Thoracic aorta (tissue), 2 donors: Measurements from ENCODE around the gene RGS16. TPM values are rescaled to one million over a fixed set of nuclear protein-coding genes. Genes with fewer than 3 reads are reported as not detected.

Experiments used
- ATAC-seq: fragments of 150-250 bp; one replicate; pipeline ENCODE4 v1.8.0; 2017; ENCODE audit warnings: low read depth; ENCODE audit not compliant: insufficient number of reproducible peaks, low FRiP score
- DNase-seq: peaks from one replicate; pipeline ENCODE4 v3.0.0-alpha.2; 2020; ENCODE audit warnings: low spot score
- H3K27ac ChIP-seq, 2 donors: fragments of 200-600 bp; sonication (generic); 1 replicate in 1 of 2; 2 replicates in 1 of 2; pipeline ENCODE4 v1.5.1; 2016; ENCODE audit warnings: mild to moderate bottlenecking in 2 of 2, moderate library complexity in 2 of 2
- H3K27me3 ChIP-seq: fragments of 200-600 bp; sonication (generic); replicated peaks from 2 replicates; pipeline ENCODE4 v1.6.0; 2016; ENCODE audit warnings: mild to moderate bottlenecking; ENCODE audit not compliant: insufficient read depth
- H3K36me3 ChIP-seq: fragments of 200-600 bp; sonication (generic); one replicate; pipeline ENCODE4 v1.5.1; 2016
- H3K4me1 ChIP-seq, 2 donors: fragments of 200-600 bp; sonication (generic); 1 replicate in 1 of 2; 2 replicates in 1 of 2; pipeline versions ENCODE4 v1.5.1 to v1.6.0; 2016; ENCODE audit warnings: low read depth in 2 of 2, mild to moderate bottlenecking in 1 of 2; ENCODE audit not compliant: control insufficient read depth in 1 of 2
- H3K4me3 ChIP-seq: fragments of 200-600 bp; sonication (generic); 2 replicates; pipeline ENCODE4 v1.5.1; 2016; ENCODE audit warnings: mild to moderate bottlenecking
- H3K9me3 ChIP-seq: fragments of 200-600 bp; sonication (generic); 2 replicates; pipeline ENCODE4 v1.5.1; 2016
- CTCF ChIP-seq: fragments of 200-600 bp; sonication (generic); IDR thresholded peaks from one replicate; pipeline ENCODE4 v1.5.1; 2019; ENCODE audit warnings: antibody characterized with exemption
- total RNA-seq, 2 donors: library from RNA; depleted of rRNA; stranded (reverse); fragments of >200 nt; gene quantifications; one replicate each; pipeline versions ENCODE4 v1.1.0 to v1.2.3, GENCODE V29; 2016

RGS16 gene
- total RNA-seq, 2 donors from 2014 or later = 8.8 to 15.2 TPM

DNA sequence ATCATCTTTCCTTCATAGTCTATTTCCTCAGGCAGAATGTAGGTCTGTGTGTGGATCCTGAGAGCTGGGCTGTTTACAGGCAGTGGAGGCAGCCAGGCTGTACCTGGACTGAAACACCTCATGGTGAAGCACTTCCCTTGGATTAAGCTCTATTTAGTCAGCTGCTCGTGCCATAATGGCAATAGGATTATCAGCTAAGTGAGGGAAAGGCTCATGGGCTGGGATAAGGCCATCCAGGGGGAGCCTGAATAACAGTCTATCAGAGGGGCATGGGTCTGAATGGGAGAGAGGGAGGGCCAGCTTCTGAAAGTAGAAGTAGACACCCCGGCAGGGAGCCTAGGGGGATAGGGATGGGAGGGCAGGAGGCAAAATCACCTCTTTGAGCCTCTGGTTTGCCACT lies 23.5 kb downstream of the RGS16 start:
- DNase-seq = no peak

DNA sequence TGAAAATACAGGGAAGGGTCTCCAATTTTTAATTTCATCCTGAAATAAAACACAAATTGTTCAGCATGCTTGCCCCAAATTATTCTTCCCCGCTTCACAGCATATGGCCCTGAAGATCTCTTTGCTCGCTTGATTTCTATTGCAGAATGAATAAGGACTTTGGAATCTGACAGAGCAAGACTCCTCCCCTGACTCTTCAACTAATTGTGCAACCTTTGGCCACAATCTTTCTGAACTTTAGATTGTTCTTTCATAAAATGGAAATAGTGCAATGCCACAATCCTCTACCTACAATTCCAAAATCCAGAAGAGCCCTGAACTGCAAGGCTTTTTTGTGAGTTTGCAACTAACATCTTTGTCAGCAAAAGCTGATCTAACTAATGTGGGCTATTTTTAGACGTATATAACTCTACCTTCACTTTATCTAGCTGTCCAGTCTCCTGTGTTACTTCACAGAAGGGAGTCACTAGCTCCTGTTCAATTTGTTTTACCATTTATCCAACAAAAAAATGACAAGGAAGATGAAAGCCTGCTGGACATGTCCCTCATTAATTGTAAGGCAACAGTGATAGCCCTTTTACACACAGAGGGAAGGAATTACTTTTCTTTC lies 28.5 kb downstream of the RGS16 start:
- Histone ChIP-seq H3K27ac (no peak overlapping the region), H3K4me1 (no peaks in the 10 kb centered on the region), H3K9me3 (no peaks in the 10 kb centered on the region), H3K36me3 (peaks cover 21% of the 10 kb centered on the region), H3K4me3 (no peak overlapping the region), H3K27me3 (no peaks in the 10 kb centered on the region)
- ATAC-seq (no peak), DNase-seq (no peak)
- TF ChIP-seq CTCF = no peak

More for the DNA sequence above, 23.5 kb downstream of the RGS16 start:
- no peak for ATAC-seq
- Histone ChIP-seq H3K4me1 (peaks cover 12 to 18% of the 10 kb centered on the region in 2 donors), H3K4me3 (no peak overlapping the region), H3K27ac (no peak overlapping the region), H3K27me3 (no peaks in the 10 kb centered on the region), H3K36me3 (peaks cover 23% of the 10 kb centered on the region), H3K9me3 (no peaks in the 10 kb centered on the region)
- TF ChIP-seq CTCF = no peak

GRCh38 chr1:182574156-182574555 lies 30.0 kb downstream of the RGS16 start:
- no peaks in the 10 kb centered on the region for H3K4me1 ChIP-seq
- H3K27ac ChIP-seq = no peak overlapping the region
- ATAC-seq (no peak), DNase-seq (no peak)
- no peaks in the 10 kb centered on the region for H3K9me3 ChIP-seq
- TF ChIP-seq CTCF = no peak
- no peaks in the 10 kb centered on the region for H3K27me3 ChIP-seq
- H3K36me3 ChIP-seq = peaks cover 14% of the 10 kb centered on the region
- H3K4me3 ChIP-seq = no peak overlapping the region

- no peak overlapping the region for H3K4me3 ChIP-seq
- ATAC-seq (no peak), DNase-seq (no peak)
- no peaks in the 10 kb centered on the region for H3K9me3 ChIP-seq
- peaks cover 10% of the 10 kb centered on the region for H3K36me3 ChIP-seq
- H3K27me3 ChIP-seq = no peaks in the 10 kb centered on the region
- TF ChIP-seq CTCF = no peak
- no peak overlapping the region for H3K27ac ChIP-seq
- no peaks in the 10 kb centered on the region for H3K4me1 ChIP-seq
These were observed 33.6 kb downstream of the RGS16 start for GRCh38 chr1:182570611-182570970.

DNA sequence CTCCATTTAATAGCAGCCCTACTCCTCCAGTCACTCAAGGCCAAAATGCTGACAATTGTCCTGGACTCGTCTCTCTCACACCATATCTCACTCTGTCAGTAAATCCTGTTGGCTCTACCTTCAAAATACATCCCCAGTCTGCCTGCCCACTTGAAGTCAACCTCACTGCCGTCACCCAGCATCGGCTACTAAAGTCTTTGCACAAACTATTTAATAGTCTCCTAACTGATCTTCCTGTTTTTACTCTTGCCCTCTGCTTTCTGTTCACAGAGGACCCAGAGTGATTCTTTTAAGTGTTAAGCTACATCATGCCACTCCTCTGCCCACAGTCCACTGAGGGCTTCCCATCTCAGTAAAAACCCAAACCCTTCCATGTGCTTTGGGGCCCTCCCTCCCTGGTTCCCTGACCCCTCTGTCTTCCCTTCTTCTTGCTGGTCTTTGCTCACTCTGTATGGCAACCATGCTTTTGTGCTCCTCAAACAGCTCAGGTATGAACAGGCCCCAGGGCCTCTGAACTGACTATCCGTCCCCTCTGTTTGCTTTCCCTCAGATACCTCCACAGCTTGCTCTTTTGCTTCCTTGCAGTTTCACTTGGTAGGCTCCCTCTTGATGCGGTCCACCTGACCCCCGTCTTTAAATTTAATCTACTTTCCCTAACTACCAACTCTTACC lies 34.1 kb downstream of the RGS16 start:
- no peak for DNase-seq
- Histone ChIP-seq H3K27me3 (no peaks in the 10 kb centered on the region), H3K4me3 (no peak overlapping the region), H3K36me3 (peaks cover 5% of the 10 kb centered on the region), H3K9me3 (no peaks in the 10 kb centered on the region), H3K4me1 (no peaks in the 10 kb centered on the region), H3K27ac (no peak overlapping the region)
- no peak for TF ChIP-seq CTCF
- ATAC-seq = no peak
